ENCODE results near the gene SMIM1. TPM values are rescaled to one million over a fixed set of nuclear protein-coding genes. Genes with fewer than 3 reads are reported as not detected.

The SMIM1 gene
- total RNA-seq, 1 experiment from 2014 or later = 5.5 TPM

DNA sequence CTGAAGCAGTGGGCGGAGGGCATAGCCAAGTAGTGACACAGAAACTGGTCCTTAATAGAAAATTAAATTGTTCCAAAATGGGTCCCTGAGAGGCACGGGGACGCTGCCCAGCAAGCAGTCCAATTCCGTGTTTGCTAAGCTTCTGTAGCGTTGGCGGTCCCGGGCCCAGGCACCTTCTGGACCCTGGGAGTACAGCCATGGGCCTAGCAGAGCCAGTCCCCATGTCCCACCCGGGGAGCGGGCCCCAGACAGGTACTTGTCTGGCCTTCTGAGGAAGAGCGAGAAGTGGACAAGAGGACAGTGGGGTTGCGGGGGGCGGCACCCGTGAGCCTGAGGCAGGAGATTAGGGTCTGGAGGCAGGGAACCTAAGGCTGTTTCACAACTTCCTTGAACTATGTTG lies 31.8 kb upstream of the SMIM1 start:
- Histone ChIP-seq H3K79me2 (ENCODE audit: insufficient read depth, low read length) (no peaks in the 10 kb centered on the region), H3K4me3 (replicated peaks in 1 of 2; ENCODE audit: low read depth in 1 of 2, low read length in 2 of 2) (no peak overlapping the region), H3K27me3 (ENCODE audit: insufficient read depth, low read length) (no peaks in the 10 kb centered on the region), H3K9ac (ENCODE audit: low read length) (no peak overlapping the region), H3K9me3 (ENCODE audit: control insufficient read depth in 1 of 2, insufficient read depth in 1 of 2, low read depth in 1 of 2, low read length in 2 of 2) (no peaks in the 10 kb centered on the region), H3K27ac (ENCODE audit: low read depth, low read length) (no peak overlapping the region), H3K4me1 (ENCODE audit: control insufficient read depth in 1 of 2, insufficient read depth in 2 of 2, low read length in 2 of 2) (no peaks in the 10 kb centered on the region), H3K9me2 (ENCODE audit: insufficient read depth) (no peaks in the 10 kb centered on the region), H3K36me3 (ENCODE audit: control insufficient read depth in 1 of 2, insufficient read depth in 2 of 2, low read length in 2 of 2) (no peaks in the 10 kb centered on the region), H2AFZ (ENCODE audit: low read depth, low read length, poor library complexity, severe bottlenecking) (no peak overlapping the region), H3K4me2 (ENCODE audit: low read length) (no peak overlapping the region), H4K20me1 (ENCODE audit: insufficient read depth) (no peaks in the 10 kb centered on the region)
- BruUV-seq (replicated peaks) = no TSS peak
- ChIA-PET POLR2A (no interaction called here), RAD21 (ENCODE audit: low non-redundant PET in 1 of 2, low total read pairs in 2 of 2, uncharacterized antibody in 2 of 2, unreplicated experiment in 2 of 2) (no interaction called here), CTCF (no interaction called here)
- intact Hi-C loops (cut with micrococcal nuclease) = no loop called here
- no peak for TF ChIP-seq EZH2 (IDR thresholded peaks at IDR 0.05)
- TF ChIP-seq ZNF274 (IDR thresholded peaks at IDR 0.05; ENCODE audit: low read depth, low read length) = no peak
- TF ChIP-seq YY1 (IDR thresholded peaks at IDR 0.05; ENCODE audit: extremely low read depth, insufficient replicate concordance, low read depth, low read length) = no peak
- TF ChIP-seq POLR2AphosphoS5 (IDR thresholded peaks at IDR 0.05; ENCODE audit: low read depth, low read length) = no peak
- TF ChIP-seq, protein P1, sequence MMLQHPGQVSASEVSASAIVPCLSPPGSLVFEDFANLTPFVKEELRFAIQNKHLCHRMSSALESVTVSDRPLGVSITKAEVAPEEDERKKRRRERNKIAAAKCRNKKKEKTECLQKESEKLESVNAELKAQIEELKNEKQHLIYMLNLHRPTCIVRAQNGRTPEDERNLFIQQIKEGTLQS (IDR thresholded peaks at IDR 0.05) = no peak
- TF ChIP-seq SIN3A (IDR thresholded peaks at IDR 0.05; ENCODE audit: low read depth) = no peak
- TF ChIP-seq, protein P2, sequence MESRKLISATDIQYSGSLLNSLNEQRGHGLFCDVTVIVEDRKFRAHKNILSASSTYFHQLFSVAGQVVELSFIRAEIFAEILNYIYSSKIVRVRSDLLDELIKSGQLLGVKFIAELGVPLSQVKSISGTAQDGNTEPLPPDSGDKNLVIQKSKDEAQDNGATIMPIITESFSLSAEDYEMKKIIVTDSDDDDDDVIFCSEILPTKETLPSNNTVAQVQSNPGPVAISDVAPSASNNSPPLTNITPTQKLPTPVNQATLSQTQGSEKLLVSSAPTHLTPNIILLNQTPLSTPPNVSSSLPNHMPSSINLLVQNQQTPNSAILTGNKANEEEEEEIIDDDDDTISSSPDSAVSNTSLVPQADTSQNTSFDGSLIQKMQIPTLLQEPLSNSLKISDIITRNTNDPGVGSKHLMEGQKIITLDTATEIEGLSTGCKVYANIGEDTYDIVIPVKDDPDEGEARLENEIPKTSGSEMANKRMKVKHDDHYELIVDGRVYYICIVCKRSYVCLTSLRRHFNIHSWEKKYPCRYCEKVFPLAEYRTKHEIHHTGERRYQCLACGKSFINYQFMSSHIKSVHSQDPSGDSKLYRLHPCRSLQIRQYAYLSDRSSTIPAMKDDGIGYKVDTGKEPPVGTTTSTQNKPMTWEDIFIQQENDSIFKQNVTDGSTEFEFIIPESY (IDR thresholded peaks at IDR 0.05; ENCODE audit: extremely low read depth, insufficient replicate concordance, low read length) = no peak
- TF ChIP-seq, protein P3, sequence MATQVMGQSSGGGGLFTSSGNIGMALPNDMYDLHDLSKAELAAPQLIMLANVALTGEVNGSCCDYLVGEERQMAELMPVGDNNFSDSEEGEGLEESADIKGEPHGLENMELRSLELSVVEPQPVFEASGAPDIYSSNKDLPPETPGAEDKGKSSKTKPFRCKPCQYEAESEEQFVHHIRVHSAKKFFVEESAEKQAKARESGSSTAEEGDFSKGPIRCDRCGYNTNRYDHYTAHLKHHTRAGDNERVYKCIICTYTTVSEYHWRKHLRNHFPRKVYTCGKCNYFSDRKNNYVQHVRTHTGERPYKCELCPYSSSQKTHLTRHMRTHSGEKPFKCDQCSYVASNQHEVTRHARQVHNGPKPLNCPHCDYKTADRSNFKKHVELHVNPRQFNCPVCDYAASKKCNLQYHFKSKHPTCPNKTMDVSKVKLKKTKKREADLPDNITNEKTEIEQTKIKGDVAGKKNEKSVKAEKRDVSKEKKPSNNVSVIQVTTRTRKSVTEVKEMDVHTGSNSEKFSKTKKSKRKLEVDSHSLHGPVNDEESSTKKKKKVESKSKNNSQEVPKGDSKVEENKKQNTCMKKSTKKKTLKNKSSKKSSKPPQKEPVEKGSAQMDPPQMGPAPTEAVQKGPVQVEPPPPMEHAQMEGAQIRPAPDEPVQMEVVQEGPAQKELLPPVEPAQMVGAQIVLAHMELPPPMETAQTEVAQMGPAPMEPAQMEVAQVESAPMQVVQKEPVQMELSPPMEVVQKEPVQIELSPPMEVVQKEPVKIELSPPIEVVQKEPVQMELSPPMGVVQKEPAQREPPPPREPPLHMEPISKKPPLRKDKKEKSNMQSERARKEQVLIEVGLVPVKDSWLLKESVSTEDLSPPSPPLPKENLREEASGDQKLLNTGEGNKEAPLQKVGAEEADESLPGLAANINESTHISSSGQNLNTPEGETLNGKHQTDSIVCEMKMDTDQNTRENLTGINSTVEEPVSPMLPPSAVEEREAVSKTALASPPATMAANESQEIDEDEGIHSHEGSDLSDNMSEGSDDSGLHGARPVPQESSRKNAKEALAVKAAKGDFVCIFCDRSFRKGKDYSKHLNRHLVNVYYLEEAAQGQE (IDR thresholded peaks at IDR 0.05; ENCODE audit: low read depth) = no peak
- TF ChIP-seq, protein P4, sequence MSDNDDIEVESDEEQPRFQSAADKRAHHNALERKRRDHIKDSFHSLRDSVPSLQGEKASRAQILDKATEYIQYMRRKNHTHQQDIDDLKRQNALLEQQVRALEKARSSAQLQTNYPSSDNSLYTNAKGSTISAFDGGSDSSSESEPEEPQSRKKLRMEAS (IDR thresholded peaks at IDR 0.05) = no peak
- TF ChIP-seq, protein P5, sequence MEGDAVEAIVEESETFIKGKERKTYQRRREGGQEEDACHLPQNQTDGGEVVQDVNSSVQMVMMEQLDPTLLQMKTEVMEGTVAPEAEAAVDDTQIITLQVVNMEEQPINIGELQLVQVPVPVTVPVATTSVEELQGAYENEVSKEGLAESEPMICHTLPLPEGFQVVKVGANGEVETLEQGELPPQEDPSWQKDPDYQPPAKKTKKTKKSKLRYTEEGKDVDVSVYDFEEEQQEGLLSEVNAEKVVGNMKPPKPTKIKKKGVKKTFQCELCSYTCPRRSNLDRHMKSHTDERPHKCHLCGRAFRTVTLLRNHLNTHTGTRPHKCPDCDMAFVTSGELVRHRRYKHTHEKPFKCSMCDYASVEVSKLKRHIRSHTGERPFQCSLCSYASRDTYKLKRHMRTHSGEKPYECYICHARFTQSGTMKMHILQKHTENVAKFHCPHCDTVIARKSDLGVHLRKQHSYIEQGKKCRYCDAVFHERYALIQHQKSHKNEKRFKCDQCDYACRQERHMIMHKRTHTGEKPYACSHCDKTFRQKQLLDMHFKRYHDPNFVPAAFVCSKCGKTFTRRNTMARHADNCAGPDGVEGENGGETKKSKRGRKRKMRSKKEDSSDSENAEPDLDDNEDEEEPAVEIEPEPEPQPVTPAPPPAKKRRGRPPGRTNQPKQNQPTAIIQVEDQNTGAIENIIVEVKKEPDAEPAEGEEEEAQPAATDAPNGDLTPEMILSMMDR (IDR thresholded peaks at IDR 0.05 in 2 of 3, conservative IDR thresholded peaks at IDR 0.05 in 1 of 3; ENCODE audit: borderline replicate concordance in 1 of 3, insufficient read depth in 1 of 3, low read depth in 2 of 3, low read length in 2 of 3) = no peak
- no peak for TF ChIP-seq FOSL1 (IDR thresholded peaks at IDR 0.05; ENCODE audit: low read depth)
- no peak for TF ChIP-seq POLR2A (IDR thresholded peaks at IDR 0.05; ENCODE audit: borderline replicate concordance, extremely low read depth, insufficient read depth, insufficient read length)
- TF ChIP-seq SRF (IDR thresholded peaks at IDR 0.05; ENCODE audit: low read depth) = no peak
- no peak for TF ChIP-seq JUND (IDR thresholded peaks at IDR 0.05)
- TF ChIP-seq EZH2phosphoT487 (IDR thresholded peaks at IDR 0.05; ENCODE audit: borderline replicate concordance) = no peak
- no peak for TF ChIP-seq RAD21 (IDR thresholded peaks at IDR 0.05; ENCODE audit: low read depth)
- TF ChIP-seq ELF1 (IDR thresholded peaks at IDR 0.05; ENCODE audit: borderline replicate concordance, low read depth) = no peak
- ATAC-seq = no peak
- no peak for DNase-seq (ENCODE audit: low read depth, low spot score)
